ENCODE results near the gene TMEM135. TPM values are rescaled to one million over a fixed set of nuclear protein-coding genes. Genes with fewer than 3 reads are reported as not detected.

Gene TMEM135
- total RNA-seq, 1 donor from 2014 or later, result 20.6 TPM

GRCh38 chr11:87224486-87224885 is 186.8 kb downstream of the TMEM135 start:
- no peaks in the 10 kb centered on the region for H3K27me3 ChIP-seq (ENCODE audit: insufficient read depth, low read length)
- Mint-ChIP-seq H3K27ac (ENCODE audit: unreplicated experiment) (no peak overlapping the region), H3K9me3 (ENCODE audit: unreplicated experiment) (no peaks in the 10 kb centered on the region), H3K4me3 (ENCODE audit: unreplicated experiment) (no peak overlapping the region), H3K4me1 (ENCODE audit: low read depth, unreplicated experiment) (peaks cover 1% of the 10 kb centered on the region), H3K36me3 (ENCODE audit: low read depth, unreplicated experiment) (no peaks in the 10 kb centered on the region), H3K27me3 (ENCODE audit: low read depth, unreplicated experiment) (no peaks in the 10 kb centered on the region)
- no peak overlapping the region for H3K4me3 ChIP-seq (ENCODE audit: insufficient read depth, low read depth, low read length)
- H3K36me3 ChIP-seq (ENCODE audit: insufficient read depth, low read length), result no peaks in the 10 kb centered on the region
- H3K9me3 ChIP-seq (ENCODE audit: insufficient read depth, low read depth, low read length), result no peaks in the 10 kb centered on the region
- H3K27ac ChIP-seq (ENCODE audit: low read depth, low read length), result no peak overlapping the region
- H2AFZ ChIP-seq (ENCODE audit: low read depth, low read length), result no peak overlapping the region
- H3K4me1 ChIP-seq (ENCODE audit: insufficient read depth, low read length), result no peaks in the 10 kb centered on the region
- TF ChIP-seq EZH2 (IDR thresholded peaks at IDR 0.05; ENCODE audit: insufficient read depth, low read length) (no peak), CTCF (IDR thresholded peaks at IDR 0.05; ENCODE audit: insufficient read depth, low read depth, low read length) (no peak)
- no peaks in the 10 kb centered on the region for H4K20me1 ChIP-seq (ENCODE audit: insufficient read depth, low read length)
- DNase-seq (ENCODE audit: low read depth), result no peak
- no peak overlapping the region for H3K4me2 ChIP-seq (ENCODE audit: low read length)
- no peaks in the 10 kb centered on the region for H3K79me2 ChIP-seq (ENCODE audit: insufficient read depth, low read length)
- H3K9ac ChIP-seq (ENCODE audit: low read length), result no peak overlapping the region
- no peak for FAIRE-seq

GRCh38 chr11:87228820-87229219 is 191.1 kb downstream of the TMEM135 start:
- Histone ChIP-seq H3K36me3 (ENCODE audit: insufficient read depth, low read length) (no peaks in the 10 kb centered on the region), H3K4me2 (ENCODE audit: low read length) (no peak overlapping the region), H3K27me3 (ENCODE audit: insufficient read depth, low read length) (no peaks in the 10 kb centered on the region), H3K27ac (ENCODE audit: low read depth, low read length) (no peak overlapping the region), H3K4me1 (ENCODE audit: insufficient read depth, low read length) (no peaks in the 10 kb centered on the region), H3K79me2 (ENCODE audit: insufficient read depth, low read length) (no peaks in the 10 kb centered on the region), H4K20me1 (ENCODE audit: insufficient read depth, low read length) (no peaks in the 10 kb centered on the region), H3K9me3 (ENCODE audit: insufficient read depth, low read depth, low read length) (no peaks in the 10 kb centered on the region), H2AFZ (ENCODE audit: low read depth, low read length) (no peak overlapping the region), H3K9ac (ENCODE audit: low read length) (no peak overlapping the region), H3K4me3 (ENCODE audit: insufficient read depth, low read depth, low read length) (no peak overlapping the region)
- Mint-ChIP-seq H3K4me1 (ENCODE audit: low read depth, unreplicated experiment) (no peaks in the 10 kb centered on the region), H3K4me3 (ENCODE audit: unreplicated experiment) (no peak overlapping the region), H3K9me3 (ENCODE audit: unreplicated experiment) (peaks cover 9% of the 10 kb centered on the region), H3K36me3 (ENCODE audit: low read depth, unreplicated experiment) (peaks cover 7% of the 10 kb centered on the region), H3K27me3 (ENCODE audit: low read depth, unreplicated experiment) (no peaks in the 10 kb centered on the region), H3K27ac (ENCODE audit: unreplicated experiment) (no peak overlapping the region)
- TF ChIP-seq EZH2 (IDR thresholded peaks at IDR 0.05; ENCODE audit: insufficient read depth, low read length) (no peak), CTCF (IDR thresholded peaks at IDR 0.05; ENCODE audit: insufficient read depth, low read depth, low read length) (no peak)
- no peak for FAIRE-seq
- no peak for DNase-seq (ENCODE audit: low read depth)

- Histone ChIP-seq H4K20me1 (ENCODE audit: insufficient read depth, low read length) (no peaks in the 10 kb centered on the region), H3K27me3 (ENCODE audit: insufficient read depth, low read length) (no peaks in the 10 kb centered on the region), H3K79me2 (ENCODE audit: insufficient read depth, low read length) (no peaks in the 10 kb centered on the region), H3K9me3 (ENCODE audit: insufficient read depth, low read depth, low read length) (no peaks in the 10 kb centered on the region), H3K4me3 (ENCODE audit: insufficient read depth, low read depth, low read length) (no peak overlapping the region), H3K4me1 (ENCODE audit: insufficient read depth, low read length) (no peaks in the 10 kb centered on the region), H3K9ac (ENCODE audit: low read length) (no peak overlapping the region), H2AFZ (ENCODE audit: low read depth, low read length) (no peak overlapping the region), H3K4me2 (ENCODE audit: low read length) (no peak overlapping the region), H3K36me3 (ENCODE audit: insufficient read depth, low read length) (no peaks in the 10 kb centered on the region), H3K27ac (ENCODE audit: low read depth, low read length) (no peak overlapping the region)
- Mint-ChIP-seq H3K36me3 (ENCODE audit: low read depth, unreplicated experiment) (peaks cover 7% of the 10 kb centered on the region), H3K9me3 (ENCODE audit: unreplicated experiment) (peaks cover 9% of the 10 kb centered on the region), H3K4me1 (ENCODE audit: low read depth, unreplicated experiment) (no peaks in the 10 kb centered on the region), H3K27me3 (ENCODE audit: low read depth, unreplicated experiment) (no peaks in the 10 kb centered on the region), H3K4me3 (ENCODE audit: unreplicated experiment) (no peak overlapping the region), H3K27ac (ENCODE audit: unreplicated experiment) (no peak overlapping the region)
- TF ChIP-seq CTCF (IDR thresholded peaks at IDR 0.05; ENCODE audit: insufficient read depth, low read depth, low read length) (no peak), EZH2 (IDR thresholded peaks at IDR 0.05; ENCODE audit: insufficient read depth, low read length) (no peak)
- no peak for FAIRE-seq
- DNase-seq (ENCODE audit: low read depth), result no peak
Observed at GRCh38 chr11:87230995-87231394, 193.3 kb downstream of the TMEM135 start.
